HG03457 (cell line): Measurements from ENCODE around the gene INTS11.
A peak's percentile ranks its signal among the peaks of the same experiment; 100 is the strongest.
"Not testable (repeated sequence)": the region's sequence is repeated elsewhere in the genome, so short reads cannot be mapped to it uniquely, and the experiment has no call there.

ENCODE experiments used
- ATAC-seq: cut with Tn5 transposase; IDR thresholded peaks from one replicate; pipeline ENCODE4 v1.9.1; 2021; ENCODE audit warnings: moderate number of reproducible peaks; ENCODE audit not compliant: unreplicated experiment

INTS11 gene

GRCh38 chr1:1324524-1325287 is at the start of gene INTS11, which contains the start of gene CPTP:
Gene INTS11 (minus strand): TSS chr1:1324660. CDS start chr1:1324608, 52 bp downstream.
Gene CPTP (plus strand): TSS chr1:1324802. CDS start chr1:1326911, 2,109 bp downstream.
- peak; percentile 41 for ATAC-seq

- no peak for ATAC-seq
Observed at GRCh38 chr1:1373815-1374588, 49.5 kb upstream of the INTS11 start.

- ATAC-seq = no peak
Observed at GRCh38 chr1:1373051-1373814, 48.8 kb upstream of the INTS11 start.

GRCh38 chr1:1371746-1372711 is 47.6 kb upstream of the INTS11 start:
- no peak for ATAC-seq

GRCh38 chr1:1371364-1371745 is 46.9 kb upstream of the INTS11 start:
- ATAC-seq = no peak

- ATAC-seq = no peak
Observed at GRCh38 chr1:1370771-1371300, 46.4 kb upstream of the INTS11 start.

- not testable (repeated sequence) for ATAC-seq
Observed at GRCh38 chr1:1370094-1370493, 45.6 kb upstream of the INTS11 start.

GRCh38 chr1:1367315-1367714 is 42.9 kb upstream of the INTS11 start:
- ATAC-seq = no peak

GRCh38 chr1:1366699-1367066 is 42.2 kb upstream of the INTS11 start:
- no peak for ATAC-seq

- no peak for ATAC-seq
Observed at GRCh38 chr1:1365875-1366698, 41.6 kb upstream of the INTS11 start.

- no peak for ATAC-seq
Observed at GRCh38 chr1:1364266-1364665, 39.8 kb upstream of the INTS11 start.

- ATAC-seq = no peak
Observed at GRCh38 chr1:1361982-1362423, 37.5 kb upstream of the INTS11 start.

GRCh38 chr1:1361233-1361981 is 36.9 kb upstream of the INTS11 start:
- no peak for ATAC-seq

GRCh38 chr1:1360506-1361169 is 36.2 kb upstream of the INTS11 start:
- no peak for ATAC-seq

GRCh38 chr1:1359664-1360468 is 35.4 kb upstream of the INTS11 start:
- ATAC-seq = no peak

GRCh38 chr1:1359308-1359663 is 34.8 kb upstream of the INTS11 start:
- no peak for ATAC-seq
